Testis (tissue), 2 donors: ENCODE results near the gene EAPP.
"Not testable (repeated sequence)": the region's sequence is repeated elsewhere in the genome, so short reads cannot be mapped to it uniquely, and the experiment has no call there.

ENCODE experiments used
- CTCF ChIP-seq, 3 experiments: fragments of 450-650 bp in 2 of 3; fragments of 200-600 bp in 1 of 3; sonication (generic) in 1 of 3; IDR thresholded peaks; one replicate each; pipeline ENCODE4 v1.5.1; 2016 to 2019; ENCODE audit warnings: antibody characterized with exemption in 3 of 3, mild to moderate bottlenecking in 2 of 3, moderate library complexity in 1 of 3
- POLR2A ChIP-seq: fragments of 450-650 bp; IDR thresholded peaks from one replicate; pipeline ENCODE4 v1.6.1; 2017; ENCODE audit warnings: antibody characterized with exemption, mild to moderate bottlenecking, moderate library complexity

- TF ChIP-seq CTCF (IDR thresholded peaks at IDR 0.05); POLR2A: not testable (repeated sequence)
Measured at GRCh38 chr14:34555583-34556497, 16.3 kb upstream of the EAPP start.
